ENCODE measurements around the gene PREB.

The PREB gene

GRCh38 chr2:27134781-27135477, 493 bp upstream of the PREB start:
- H3K36me3 ChIP-seq (ENCODE audit: insufficient read depth, low read length) = peaks cover 21% of the 10 kb centered on the region
- H3K27ac ChIP-seq (ENCODE audit: low read depth, low read length) = no peak overlapping the region
- peak overlapping the region in 1 of 2 donors; percentile 67 for H3K4me3 ChIP-seq (ENCODE audit: low read depth in 1 of 2, low read length in 2 of 2)
- peaks cover 13% of the 10 kb centered on the region for H3K4me1 ChIP-seq (ENCODE audit: insufficient read depth, low read length)
- no peaks in the 10 kb centered on the region for H3K9me3 ChIP-seq (ENCODE audit: low read length)
- H3K9ac ChIP-seq (ENCODE audit: low read length) = no peak overlapping the region
- no peaks in the 10 kb centered on the region for H3K27me3 ChIP-seq (ENCODE audit: control insufficient read depth in 1 of 2, insufficient read depth in 2 of 2, low read length in 2 of 2)

GRCh38 chr2:27133195-27133875, 1.1 kb downstream of the PREB start:
- H3K9ac ChIP-seq (ENCODE audit: low read length) = peak overlapping the region; percentile 31
- no peaks in the 10 kb centered on the region for H3K9me3 ChIP-seq (ENCODE audit: low read length)

GRCh38 chr2:27131429-27131828, 3.0 kb downstream of the PREB start:
- Histone ChIP-seq H3K27ac (ENCODE audit: low read depth, low read length) (no peak overlapping the region), H3K4me1 (ENCODE audit: insufficient read depth, low read length) (peaks cover 13% of the 10 kb centered on the region)

More at GRCh38 chr2:27133195-27133875, 1.1 kb downstream of the PREB start:
- H3K27me3 ChIP-seq (ENCODE audit: control insufficient read depth in 1 of 2, insufficient read depth in 2 of 2, low read length in 2 of 2) = no peaks in the 10 kb centered on the region
- peaks cover 13% of the 10 kb centered on the region for H3K4me1 ChIP-seq (ENCODE audit: insufficient read depth, low read length)
- peak overlapping the region; percentile 9 for H3K27ac ChIP-seq (ENCODE audit: low read depth, low read length)
- H3K4me3 ChIP-seq (ENCODE audit: low read depth in 1 of 2, low read length in 2 of 2) = peak overlapping the region; percentile 30 to 67
- H3K36me3 ChIP-seq (ENCODE audit: insufficient read depth, low read length) = peaks cover 26% of the 10 kb centered on the region

GRCh38 chr2:27130396-27130795, 4.0 kb downstream of the PREB start:
- Histone ChIP-seq H3K36me3 (ENCODE audit: insufficient read depth, low read length) (peaks cover 26% of the 10 kb centered on the region), H3K27me3 (ENCODE audit: control insufficient read depth in 1 of 2, insufficient read depth in 2 of 2, low read length in 2 of 2) (no peaks in the 10 kb centered on the region), H3K27ac (ENCODE audit: low read depth, low read length) (no peak overlapping the region), H3K9me3 (ENCODE audit: low read length) (no peaks in the 10 kb centered on the region), H3K9ac (ENCODE audit: low read length) (no peak overlapping the region), H3K4me3 (ENCODE audit: low read depth in 1 of 2, low read length in 2 of 2) (no peak overlapping the region), H3K4me1 (ENCODE audit: insufficient read depth, low read length) (peaks cover 13% of the 10 kb centered on the region)

More at GRCh38 chr2:27131429-27131828, 3.0 kb downstream of the PREB start:
- H3K27me3 ChIP-seq (ENCODE audit: control insufficient read depth in 1 of 2, insufficient read depth in 2 of 2, low read length in 2 of 2) = no peaks in the 10 kb centered on the region
- no peak overlapping the region for H3K4me3 ChIP-seq (ENCODE audit: low read depth in 1 of 2, low read length in 2 of 2)
- H3K9me3 ChIP-seq (ENCODE audit: low read length) = no peaks in the 10 kb centered on the region
- H3K36me3 ChIP-seq (ENCODE audit: insufficient read depth, low read length) = peaks cover 26% of the 10 kb centered on the region
- no peak overlapping the region for H3K9ac ChIP-seq (ENCODE audit: low read length)

- H3K9ac ChIP-seq (ENCODE audit: low read length) = no peak overlapping the region
- H3K4me3 ChIP-seq (ENCODE audit: low read depth in 1 of 2, low read length in 2 of 2) = no peak overlapping the region
- peaks cover 26% of the 10 kb centered on the region for H3K36me3 ChIP-seq (ENCODE audit: insufficient read depth, low read length)
- H3K4me1 ChIP-seq (ENCODE audit: insufficient read depth, low read length) = peaks cover 15% of the 10 kb centered on the region
- H3K27me3 ChIP-seq (ENCODE audit: control insufficient read depth in 1 of 2, insufficient read depth in 2 of 2, low read length in 2 of 2) = no peaks in the 10 kb centered on the region
- no peaks in the 10 kb centered on the region for H3K9me3 ChIP-seq (ENCODE audit: low read length)
- no peak overlapping the region for H3K27ac ChIP-seq (ENCODE audit: low read depth, low read length)
Measured at GRCh38 chr2:27128668-27129571, 5.5 kb downstream of the PREB start.

- no peak overlapping the region for H3K27ac ChIP-seq (ENCODE audit: low read depth, low read length)
- H3K36me3 ChIP-seq (ENCODE audit: insufficient read depth, low read length) = peaks cover 26% of the 10 kb centered on the region
- H3K9ac ChIP-seq (ENCODE audit: low read length) = no peak overlapping the region
- H3K4me1 ChIP-seq (ENCODE audit: insufficient read depth, low read length) = peaks cover 14% of the 10 kb centered on the region
- no peak overlapping the region for H3K4me3 ChIP-seq (ENCODE audit: low read depth in 1 of 2, low read length in 2 of 2)
- H3K27me3 ChIP-seq (ENCODE audit: control insufficient read depth in 1 of 2, insufficient read depth in 2 of 2, low read length in 2 of 2) = no peaks in the 10 kb centered on the region
- no peaks in the 10 kb centered on the region for H3K9me3 ChIP-seq (ENCODE audit: low read length)
Measured at GRCh38 chr2:27127883-27128667, 6.4 kb downstream of the PREB start.

GRCh38 chr2:27126252-27126710, 8.2 kb downstream of the PREB start:
- Histone ChIP-seq H3K4me3 (ENCODE audit: low read depth in 1 of 2, low read length in 2 of 2) (no peak overlapping the region), H3K4me1 (ENCODE audit: insufficient read depth, low read length) (peaks cover 11% of the 10 kb centered on the region), H3K27ac (ENCODE audit: low read depth, low read length) (no peak overlapping the region), H3K9ac (ENCODE audit: low read length) (no peak overlapping the region), H3K27me3 (ENCODE audit: control insufficient read depth in 1 of 2, insufficient read depth in 2 of 2, low read length in 2 of 2) (no peaks in the 10 kb centered on the region), H3K9me3 (ENCODE audit: low read length) (no peaks in the 10 kb centered on the region), H3K36me3 (ENCODE audit: insufficient read depth, low read length) (peaks cover 18% of the 10 kb centered on the region)

- H3K9ac ChIP-seq (ENCODE audit: low read length) = no peak overlapping the region
- peaks cover 7% of the 10 kb centered on the region for H3K36me3 ChIP-seq (ENCODE audit: insufficient read depth, low read length)
- no peaks in the 10 kb centered on the region for H3K9me3 ChIP-seq (ENCODE audit: low read length)
- H3K27me3 ChIP-seq (ENCODE audit: control insufficient read depth in 1 of 2, insufficient read depth in 2 of 2, low read length in 2 of 2) = no peaks in the 10 kb centered on the region
- H3K27ac ChIP-seq (ENCODE audit: low read depth, low read length) = no peak overlapping the region
- H3K4me1 ChIP-seq (ENCODE audit: insufficient read depth, low read length) = peaks cover 11% of the 10 kb centered on the region
- H3K4me3 ChIP-seq (ENCODE audit: low read depth in 1 of 2, low read length in 2 of 2) = no peak overlapping the region
Measured at GRCh38 chr2:27125104-27125503, 9.3 kb downstream of the PREB start.

GRCh38 chr2:27123302-27124150, 10.9 kb downstream of the PREB start, which contains the start of gene ABHD1:
ABHD1 (plus strand) TSS chr2:27123815; CDS start chr2:27123949, 134 bp downstream.
- peaks cover 11% of the 10 kb centered on the region for H3K4me1 ChIP-seq (ENCODE audit: insufficient read depth, low read length)
- H3K27ac ChIP-seq (ENCODE audit: low read depth, low read length) = peak within 1 kb of the TSS; percentile 65
- H3K9me3 ChIP-seq (ENCODE audit: low read length) = no peaks in the 10 kb centered on the region
- peaks cover 0 to under 1% of the 10 kb centered on the region in 2 donors for H3K27me3 ChIP-seq (ENCODE audit: control insufficient read depth in 1 of 2, insufficient read depth in 2 of 2, low read length in 2 of 2)
- H3K36me3 ChIP-seq (ENCODE audit: insufficient read depth, low read length) = no peaks in the 10 kb centered on the region
- peak within 1 kb of the TSS; percentile 53 to 71 for H3K4me3 ChIP-seq (ENCODE audit: low read depth in 1 of 2, low read length in 2 of 2)
- no peak within 1 kb of the TSS for H3K9ac ChIP-seq (ENCODE audit: low read length)

- H3K9ac ChIP-seq (ENCODE audit: low read length) = no peak overlapping the region
- peak overlapping the region in 1 of 2 donors; percentile 71 for H3K4me3 ChIP-seq (ENCODE audit: low read depth in 1 of 2, low read length in 2 of 2)
Measured at GRCh38 chr2:27122791-27123190, 11.6 kb downstream of the PREB start.

More at GRCh38 chr2:27122791-27123190, 11.6 kb downstream of the PREB start:
- no peaks in the 10 kb centered on the region for H3K36me3 ChIP-seq (ENCODE audit: insufficient read depth, low read length)
- no peak overlapping the region for H3K27ac ChIP-seq (ENCODE audit: low read depth, low read length)
- no peaks in the 10 kb centered on the region for H3K9me3 ChIP-seq (ENCODE audit: low read length)
- peaks cover 17% of the 10 kb centered on the region for H3K4me1 ChIP-seq (ENCODE audit: insufficient read depth, low read length)
- H3K27me3 ChIP-seq (ENCODE audit: control insufficient read depth in 1 of 2, insufficient read depth in 2 of 2, low read length in 2 of 2) = peaks cover 0 to 8% of the 10 kb centered on the region in 2 donors

Data from muscle layer of colon (tissue), 2 donors.